ENCODE measurements around the gene RASGRP2.

GRCh38 chr11:64695548-64695947 lies 48.4 kb downstream of the RASGRP2 start:
- TF ChIP-seq, protein P1, sequence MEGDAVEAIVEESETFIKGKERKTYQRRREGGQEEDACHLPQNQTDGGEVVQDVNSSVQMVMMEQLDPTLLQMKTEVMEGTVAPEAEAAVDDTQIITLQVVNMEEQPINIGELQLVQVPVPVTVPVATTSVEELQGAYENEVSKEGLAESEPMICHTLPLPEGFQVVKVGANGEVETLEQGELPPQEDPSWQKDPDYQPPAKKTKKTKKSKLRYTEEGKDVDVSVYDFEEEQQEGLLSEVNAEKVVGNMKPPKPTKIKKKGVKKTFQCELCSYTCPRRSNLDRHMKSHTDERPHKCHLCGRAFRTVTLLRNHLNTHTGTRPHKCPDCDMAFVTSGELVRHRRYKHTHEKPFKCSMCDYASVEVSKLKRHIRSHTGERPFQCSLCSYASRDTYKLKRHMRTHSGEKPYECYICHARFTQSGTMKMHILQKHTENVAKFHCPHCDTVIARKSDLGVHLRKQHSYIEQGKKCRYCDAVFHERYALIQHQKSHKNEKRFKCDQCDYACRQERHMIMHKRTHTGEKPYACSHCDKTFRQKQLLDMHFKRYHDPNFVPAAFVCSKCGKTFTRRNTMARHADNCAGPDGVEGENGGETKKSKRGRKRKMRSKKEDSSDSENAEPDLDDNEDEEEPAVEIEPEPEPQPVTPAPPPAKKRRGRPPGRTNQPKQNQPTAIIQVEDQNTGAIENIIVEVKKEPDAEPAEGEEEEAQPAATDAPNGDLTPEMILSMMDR (conservative IDR thresholded peaks at IDR 0.05; ENCODE audit: low read depth in 2 of 2), result no peak
- TF ChIP-seq, protein P2, sequence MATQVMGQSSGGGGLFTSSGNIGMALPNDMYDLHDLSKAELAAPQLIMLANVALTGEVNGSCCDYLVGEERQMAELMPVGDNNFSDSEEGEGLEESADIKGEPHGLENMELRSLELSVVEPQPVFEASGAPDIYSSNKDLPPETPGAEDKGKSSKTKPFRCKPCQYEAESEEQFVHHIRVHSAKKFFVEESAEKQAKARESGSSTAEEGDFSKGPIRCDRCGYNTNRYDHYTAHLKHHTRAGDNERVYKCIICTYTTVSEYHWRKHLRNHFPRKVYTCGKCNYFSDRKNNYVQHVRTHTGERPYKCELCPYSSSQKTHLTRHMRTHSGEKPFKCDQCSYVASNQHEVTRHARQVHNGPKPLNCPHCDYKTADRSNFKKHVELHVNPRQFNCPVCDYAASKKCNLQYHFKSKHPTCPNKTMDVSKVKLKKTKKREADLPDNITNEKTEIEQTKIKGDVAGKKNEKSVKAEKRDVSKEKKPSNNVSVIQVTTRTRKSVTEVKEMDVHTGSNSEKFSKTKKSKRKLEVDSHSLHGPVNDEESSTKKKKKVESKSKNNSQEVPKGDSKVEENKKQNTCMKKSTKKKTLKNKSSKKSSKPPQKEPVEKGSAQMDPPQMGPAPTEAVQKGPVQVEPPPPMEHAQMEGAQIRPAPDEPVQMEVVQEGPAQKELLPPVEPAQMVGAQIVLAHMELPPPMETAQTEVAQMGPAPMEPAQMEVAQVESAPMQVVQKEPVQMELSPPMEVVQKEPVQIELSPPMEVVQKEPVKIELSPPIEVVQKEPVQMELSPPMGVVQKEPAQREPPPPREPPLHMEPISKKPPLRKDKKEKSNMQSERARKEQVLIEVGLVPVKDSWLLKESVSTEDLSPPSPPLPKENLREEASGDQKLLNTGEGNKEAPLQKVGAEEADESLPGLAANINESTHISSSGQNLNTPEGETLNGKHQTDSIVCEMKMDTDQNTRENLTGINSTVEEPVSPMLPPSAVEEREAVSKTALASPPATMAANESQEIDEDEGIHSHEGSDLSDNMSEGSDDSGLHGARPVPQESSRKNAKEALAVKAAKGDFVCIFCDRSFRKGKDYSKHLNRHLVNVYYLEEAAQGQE (IDR thresholded peaks at IDR 0.05; ENCODE audit: unreplicated experiment), result no peak
- TF ChIP-seq EZH2 (IDR thresholded peaks at IDR 0.05; ENCODE audit: low read depth, unreplicated experiment), result no peak
- no peak for TF ChIP-seq JUNB (IDR thresholded peaks at IDR 0.05; ENCODE audit: unreplicated experiment)
- TF ChIP-seq ETS1 (IDR thresholded peaks at IDR 0.05), result no peak
- no peak for TF ChIP-seq POLR2AphosphoS5 (IDR thresholded peaks at IDR 0.05; ENCODE audit: low read depth)
- no peak for TF ChIP-seq CREB1 (CRISPR knock-in tag; IDR thresholded peaks at IDR 0.05; ENCODE audit: low read depth)
- no peak for TF ChIP-seq EZH2phosphoT487 (IDR thresholded peaks at IDR 0.05; ENCODE audit: unreplicated experiment)
- no peak for TF ChIP-seq NANOG (IDR thresholded peaks at IDR 0.05; ENCODE audit: borderline replicate concordance)
- TF ChIP-seq STAT1 (IDR thresholded peaks at IDR 0.05; ENCODE audit: unreplicated experiment), result no peak
- TF ChIP-seq, protein P3, sequence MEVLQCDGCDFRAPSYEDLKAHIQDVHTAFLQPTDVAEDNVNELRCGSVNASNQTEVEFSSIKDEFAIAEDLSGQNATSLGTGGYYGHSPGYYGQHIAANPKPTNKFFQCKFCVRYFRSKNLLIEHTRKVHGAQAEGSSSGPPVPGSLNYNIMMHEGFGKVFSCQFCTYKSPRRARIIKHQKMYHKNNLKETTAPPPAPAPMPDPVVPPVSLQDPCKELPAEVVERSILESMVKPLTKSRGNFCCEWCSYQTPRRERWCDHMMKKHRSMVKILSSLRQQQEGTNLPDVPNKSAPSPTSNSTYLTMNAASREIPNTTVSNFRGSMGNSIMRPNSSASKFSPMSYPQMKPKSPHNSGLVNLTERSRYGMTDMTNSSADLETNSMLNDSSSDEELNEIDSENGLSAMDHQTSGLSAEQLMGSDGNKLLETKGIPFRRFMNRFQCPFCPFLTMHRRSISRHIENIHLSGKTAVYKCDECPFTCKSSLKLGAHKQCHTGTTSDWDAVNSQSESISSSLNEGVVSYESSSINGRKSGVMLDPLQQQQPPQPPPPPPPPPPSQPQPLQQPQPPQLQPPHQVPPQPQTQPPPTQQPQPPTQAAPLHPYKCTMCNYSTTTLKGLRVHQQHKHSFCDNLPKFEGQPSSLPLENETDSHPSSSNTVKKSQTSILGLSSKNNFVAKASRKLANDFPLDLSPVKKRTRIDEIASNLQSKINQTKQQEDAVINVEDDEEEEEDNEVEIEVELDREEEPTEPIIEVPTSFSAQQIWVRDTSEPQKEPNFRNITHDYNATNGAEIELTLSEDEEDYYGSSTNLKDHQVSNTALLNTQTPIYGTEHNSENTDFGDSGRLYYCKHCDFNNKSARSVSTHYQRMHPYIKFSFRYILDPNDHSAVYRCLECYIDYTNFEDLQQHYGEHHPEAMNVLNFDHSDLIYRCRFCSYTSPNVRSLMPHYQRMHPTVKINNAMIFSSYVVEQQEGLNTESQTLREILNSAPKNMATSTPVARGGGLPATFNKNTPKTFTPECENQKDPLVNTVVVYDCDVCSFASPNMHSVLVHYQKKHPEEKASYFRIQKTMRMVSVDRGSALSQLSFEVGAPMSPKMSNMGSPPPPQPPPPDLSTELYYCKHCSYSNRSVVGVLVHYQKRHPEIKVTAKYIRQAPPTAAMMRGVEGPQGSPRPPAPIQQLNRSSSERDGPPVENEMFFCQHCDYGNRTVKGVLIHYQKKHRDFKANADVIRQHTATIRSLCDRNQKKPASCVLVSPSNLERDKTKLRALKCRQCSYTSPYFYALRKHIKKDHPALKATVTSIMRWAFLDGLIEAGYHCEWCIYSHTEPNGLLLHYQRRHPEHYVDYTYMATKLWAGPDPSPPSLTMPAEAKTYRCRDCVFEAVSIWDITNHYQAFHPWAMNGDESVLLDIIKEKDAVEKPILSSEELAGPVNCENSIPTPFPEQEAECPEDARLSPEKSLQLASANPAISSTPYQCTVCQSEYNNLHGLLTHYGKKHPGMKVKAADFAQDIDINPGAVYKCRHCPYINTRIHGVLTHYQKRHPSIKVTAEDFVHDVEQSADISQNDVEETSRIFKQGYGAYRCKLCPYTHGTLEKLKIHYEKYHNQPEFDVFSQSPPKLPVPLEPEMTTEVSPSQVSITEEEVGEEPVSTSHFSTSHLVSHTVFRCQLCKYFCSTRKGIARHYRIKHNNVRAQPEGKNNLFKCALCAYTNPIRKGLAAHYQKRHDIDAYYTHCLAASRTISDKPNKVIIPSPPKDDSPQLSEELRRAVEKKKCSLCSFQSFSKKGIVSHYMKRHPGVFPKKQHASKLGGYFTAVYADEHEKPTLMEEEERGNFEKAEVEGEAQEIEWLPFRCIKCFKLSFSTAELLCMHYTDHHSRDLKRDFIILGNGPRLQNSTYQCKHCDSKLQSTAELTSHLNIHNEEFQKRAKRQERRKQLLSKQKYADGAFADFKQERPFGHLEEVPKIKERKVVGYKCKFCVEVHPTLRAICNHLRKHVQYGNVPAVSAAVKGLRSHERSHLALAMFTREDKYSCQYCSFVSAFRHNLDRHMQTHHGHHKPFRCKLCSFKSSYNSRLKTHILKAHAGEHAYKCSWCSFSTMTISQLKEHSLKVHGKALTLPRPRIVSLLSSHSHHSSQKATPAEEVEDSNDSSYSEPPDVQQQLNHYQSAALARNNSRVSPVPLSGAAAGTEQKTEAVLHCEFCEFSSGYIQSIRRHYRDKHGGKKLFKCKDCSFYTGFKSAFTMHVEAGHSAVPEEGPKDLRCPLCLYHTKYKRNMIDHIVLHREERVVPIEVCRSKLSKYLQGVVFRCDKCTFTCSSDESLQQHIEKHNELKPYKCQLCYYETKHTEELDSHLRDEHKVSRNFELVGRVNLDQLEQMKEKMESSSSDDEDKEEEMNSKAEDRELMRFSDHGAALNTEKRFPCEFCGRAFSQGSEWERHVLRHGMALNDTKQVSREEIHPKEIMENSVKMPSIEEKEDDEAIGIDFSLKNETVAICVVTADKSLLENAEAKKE (CRISPR knock-in tag; IDR thresholded peaks at IDR 0.05), result no peak
- TF ChIP-seq ZNF331 (CRISPR knock-in tag; IDR thresholded peaks at IDR 0.05; ENCODE audit: low read depth), result no peak
- no peak for TF ChIP-seq ZNF114 (CRISPR knock-in tag; IDR thresholded peaks at IDR 0.05)

Measured in GM23338 (cell line).